ENCODE results near the gene STK38.
"Not testable (repeated sequence)": the region's sequence is repeated elsewhere in the genome, so short reads cannot be mapped to it uniquely, and the experiment has no call there.

STK38 gene

GRCh38 chr6:36479256-36479655, 68.0 kb downstream of the STK38 start:
- no peak for DNase-seq

DNA sequence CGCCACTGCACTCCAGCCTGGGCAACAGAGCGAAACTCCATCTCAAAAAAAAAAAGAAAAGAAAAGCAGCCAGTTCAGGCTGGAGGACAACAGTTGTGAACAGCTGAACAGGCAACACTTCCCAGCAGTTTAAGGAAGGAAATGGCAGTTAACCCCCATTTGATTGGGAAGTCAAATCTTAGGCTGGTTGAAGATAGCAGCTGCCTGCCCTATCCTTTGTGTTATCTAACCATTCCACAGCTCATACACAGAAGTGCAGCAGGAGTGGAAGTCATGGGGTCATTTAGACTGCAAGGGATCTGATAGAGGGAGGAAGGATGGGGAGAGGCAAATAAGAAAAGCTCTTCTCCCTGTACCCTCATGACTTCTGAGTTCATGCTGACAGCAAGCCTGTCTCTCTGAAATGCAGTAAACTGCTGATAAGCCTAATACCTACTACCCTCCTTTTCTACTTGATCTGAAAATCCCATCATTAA, 69.2 kb downstream of the STK38 start:
- DNase-seq = no peak

DNA sequence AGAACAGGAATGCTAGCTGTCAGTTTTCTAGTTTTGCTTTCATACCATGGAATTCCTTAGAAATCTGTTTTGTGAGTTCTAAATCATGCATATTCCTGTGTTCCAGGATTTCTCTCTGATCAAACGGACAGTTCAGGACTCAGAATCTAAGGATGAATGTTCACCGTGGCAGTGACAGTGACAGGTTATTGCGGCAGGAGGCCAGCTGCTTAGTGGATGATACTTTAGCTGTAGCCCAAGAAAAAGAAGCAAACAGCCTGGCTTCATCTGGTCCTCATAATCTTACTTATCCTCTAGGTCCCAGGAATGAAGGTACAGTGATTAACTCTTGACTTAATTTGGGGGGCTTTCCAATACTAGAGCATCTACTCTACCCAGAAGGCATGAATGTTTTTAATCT, 77.3 kb downstream of the STK38 start:
- no peak for DNase-seq

DNA sequence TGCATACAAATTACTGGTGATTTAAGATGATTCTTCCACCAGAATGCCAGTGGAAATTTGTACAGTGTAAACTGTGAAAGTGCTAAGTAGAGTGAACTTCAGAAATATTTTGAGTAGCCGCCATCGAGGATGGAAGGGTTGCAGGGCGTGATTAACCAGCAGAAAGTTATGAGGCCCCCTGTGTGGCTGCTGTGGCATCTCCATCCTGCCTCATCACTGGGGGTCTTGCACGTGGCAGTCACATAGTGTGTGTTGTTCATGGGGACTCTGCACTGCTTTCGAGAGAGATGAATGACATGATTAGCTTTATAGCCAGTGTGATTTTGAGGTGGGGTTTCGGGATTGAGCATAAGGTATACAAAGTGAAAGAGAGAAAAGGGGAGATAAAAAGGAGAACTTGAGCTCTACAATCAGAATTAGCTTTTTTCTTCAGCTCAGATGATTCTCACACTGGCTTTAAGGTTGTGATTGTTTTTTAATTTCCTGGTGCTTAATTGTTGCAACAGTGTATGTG, 78.1 kb downstream of the STK38 start:
- DNase-seq = no peak

- DNase-seq = no peak
These were observed 79.7 kb downstream of the STK38 start for GRCh38 chr6:36467625-36468024.

DNA sequence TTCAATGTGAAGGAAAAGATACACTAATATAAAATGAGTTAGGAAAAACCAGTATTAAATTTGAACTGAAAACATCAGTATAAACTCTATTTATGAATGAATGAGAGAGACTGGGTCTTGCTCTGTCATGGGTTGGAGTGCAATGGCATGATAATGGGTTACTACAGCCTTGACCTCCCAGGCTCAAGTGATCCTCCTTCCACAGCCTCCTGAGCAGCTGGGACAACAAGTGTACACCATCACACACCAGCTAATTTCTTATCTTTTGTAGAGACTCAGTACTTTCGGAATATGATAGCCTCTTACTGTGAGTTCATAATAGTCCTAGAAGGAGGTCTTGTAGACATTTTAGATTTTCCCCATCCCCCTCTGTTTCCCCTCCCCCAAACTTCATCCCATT, 83.0 kb downstream of the STK38 start:
- DNase-seq = no peak

- DNase-seq = no peak
These were observed 83.6 kb downstream of the STK38 start for GRCh38 chr6:36463676-36464075.

GRCh38 chr6:36461646-36462045, 85.6 kb downstream of the STK38 start:
- no peak for DNase-seq

- DNase-seq = no peak
These were observed 86.4 kb downstream of the STK38 start for GRCh38 chr6:36460916-36461315.

GRCh38 chr6:36459501-36459900, 87.8 kb downstream of the STK38 start:
- no peak for DNase-seq

- DNase-seq = no peak
These were observed 91.7 kb downstream of the STK38 start for GRCh38 chr6:36455486-36456027.

- not testable (repeated sequence) for DNase-seq
These were observed 94.4 kb downstream of the STK38 start for GRCh38 chr6:36452897-36453296.

DNA sequence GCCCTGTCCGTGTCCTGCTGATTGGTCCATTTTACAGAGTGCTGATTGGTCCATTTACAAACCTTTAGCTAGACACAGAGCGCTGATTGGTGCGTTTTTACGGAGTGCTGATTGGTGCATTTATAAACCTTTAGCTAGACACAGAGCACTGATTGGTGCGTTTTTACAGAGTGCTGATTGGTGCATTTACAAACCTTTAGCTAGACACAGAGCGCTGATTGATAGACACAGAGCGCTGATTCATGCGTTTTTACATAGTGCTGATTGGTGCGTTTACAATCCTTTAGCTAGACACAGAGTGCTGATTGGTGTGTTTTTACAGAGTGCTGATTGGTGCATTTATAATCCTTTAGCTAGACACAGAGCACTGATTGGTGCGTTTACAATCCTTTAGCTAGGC, 98.1 kb downstream of the STK38 start:
- DNase-seq = not testable (repeated sequence)

GRCh38 chr6:36445621-36446020, 101.7 kb downstream of the STK38 start:
- DNase-seq = no peak

- DNase-seq = no peak
These were observed 102.8 kb downstream of the STK38 start for GRCh38 chr6:36444470-36444869.
